Pancreas (tissue), 10 donors: ENCODE data around the gene HHIPL1. TPM values are rescaled to one million over a fixed set of nuclear protein-coding genes. Genes with fewer than 3 reads are reported as not detected.

ENCODE experiments used
- ATAC-seq, 4 donors: fragments of 200-7000 bp; cut with Tn5 transposase; one replicate each; pipeline versions ENCODE4 v1.8.0 to v1.9.1; 2020; ENCODE audit warnings: mild to moderate bottlenecking in 4 of 4, moderate library complexity in 4 of 4
- DNase-seq, 6 donors: peaks; one replicate each; pipeline ENCODE4 v3.0.0-alpha.2; 2020
- FAIRE-seq: peaks from 2 replicates; lab custom pipeline; 2012; peaks lifted over from hg19 to GRCh38; lab: Jason Lieb, UNC
- H3K27ac ChIP-seq, 4 donors: fragments of 200-600 bp; sonication (generic); 1 replicate in 3 of 4; 2 replicates in 1 of 4; pipeline versions ENCODE4 v1.5.0 to v1.8.0; 2020
- H3K27me3 ChIP-seq, 4 donors: fragments of 200-600 bp; one replicate each; pipeline ENCODE4 v1.8.0; 2021
- H3K36me3 ChIP-seq, 3 donors: fragments of 200-600 bp; sonication (generic) in 1 of 3; one replicate each; pipeline versions ENCODE4 v1.5.0 to v1.8.0; 2020 to 2021
- H3K4me1 ChIP-seq, 3 donors: fragments of 200-600 bp; one replicate each; pipeline ENCODE4 v1.8.0; 2021
- H3K4me3 ChIP-seq, 4 donors: fragments of 200-600 bp; sonication (generic) in 2 of 4; one replicate each; pipeline versions ENCODE4 v1.5.0 to v1.8.0; 2020 to 2021
- H3K9me3 ChIP-seq, 4 donors: fragments of 200-600 bp; one replicate each; pipeline ENCODE4 v1.8.0; 2021
- WGBS, 2 donors: extraction: QIAGEN DNeasy Blood & Tissue Kit; methylation state at CpG; one replicate each; pipeline ENCODE4 v1.1.7; 2013; 5-methylcytosine and 5-hydroxymethylcytosine counted together
- intact Hi-C, 3 donors: fragments of 100-400 bp; cut with DNase I; formaldehyde crosslinking; loops; one replicate each; pipeline versions ENCODE4 v1.11.1 to v1.14.2; 2022
- polyA plus RNA-seq, 2 donors: library from polyadenylated mRNA; stranded (reverse); fragments of 200-250 nt; gene quantifications; one replicate each; pipeline ENCODE4 v1.2.3, GENCODE V29; 2013
- total RNA-seq, 6 donors: library from RNA; stranded (reverse); fragmentation: NEBNext Ultra II Directional in 4 of 6; extraction: Animal tissue kit (Norgen Biotek cat#: 25700) in 4 of 6; gene quantifications; one replicate each; pipeline versions ENCODE4 v1.2.1 to v1.2.4, GENCODE V29; 2021 to 2023
- TF ChIP-seq, protein P1 (sequence below), 4 donors: fragments of 200-600 bp; sonication (generic) in 3 of 4; IDR thresholded peaks; one replicate each; pipeline versions ENCODE4 v1.5.0 to v1.8.0; 2021; ENCODE audit warnings: antibody characterized with exemption in 4 of 4
- donor health status: healthy with polysubstance abuse.
- donor health status: DM: no; HTN: no; CAD: no; lungs with moderate emphysema.
- donor health status: DM: no; HTN: no; CAD: no.
- donor health status: control.
- donor health status: control.
- donor health status: Bipolar disorder and iron deficiency.
- donor health status: DM: yes; HTN: yes; CAD: no.
- donor health status: DM: no; HTN: no; CAD: no.
- donor health status: DM: no; HTN: no; CAD: no.
- donor health status: DM: yes; HTN: yes; CAD: no.

The HHIPL1 gene
- total and polyA plus RNA-seq, 8 donors, result 0.09 to 1.2 (median 0.23) TPM

DNA sequence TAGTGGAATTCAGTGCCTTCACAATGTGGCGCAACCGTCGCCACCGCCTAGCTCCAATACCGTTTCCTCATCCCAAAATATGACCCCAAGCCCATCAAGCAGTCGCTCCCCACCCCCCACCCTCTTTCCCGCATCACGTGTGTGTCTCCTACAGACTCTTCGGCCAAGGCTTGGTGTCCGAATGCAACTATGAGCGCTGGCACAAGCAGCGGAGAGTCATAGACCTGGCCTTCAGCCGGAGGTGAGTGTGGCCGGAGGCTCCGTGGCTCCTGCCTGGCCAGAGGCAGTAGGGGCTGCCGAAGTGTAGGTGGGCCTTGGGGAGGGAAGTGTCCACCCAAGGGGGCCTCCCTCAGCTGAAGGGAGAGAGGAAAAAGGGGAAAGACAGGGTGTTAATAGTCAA is 54.9 kb downstream of the HHIPL1 start:
- intact Hi-C loops, result no loop called here
- ATAC-seq (no peak), DNase-seq (no peak), FAIRE-seq (no peak)
- WGBS, 2 donors, result 93 to 95% methylated on average over 16 of the region's 16 CpGs
- no peaks in the 10 kb centered on the region for H3K9me3 ChIP-seq
- TF ChIP-seq, protein P1, sequence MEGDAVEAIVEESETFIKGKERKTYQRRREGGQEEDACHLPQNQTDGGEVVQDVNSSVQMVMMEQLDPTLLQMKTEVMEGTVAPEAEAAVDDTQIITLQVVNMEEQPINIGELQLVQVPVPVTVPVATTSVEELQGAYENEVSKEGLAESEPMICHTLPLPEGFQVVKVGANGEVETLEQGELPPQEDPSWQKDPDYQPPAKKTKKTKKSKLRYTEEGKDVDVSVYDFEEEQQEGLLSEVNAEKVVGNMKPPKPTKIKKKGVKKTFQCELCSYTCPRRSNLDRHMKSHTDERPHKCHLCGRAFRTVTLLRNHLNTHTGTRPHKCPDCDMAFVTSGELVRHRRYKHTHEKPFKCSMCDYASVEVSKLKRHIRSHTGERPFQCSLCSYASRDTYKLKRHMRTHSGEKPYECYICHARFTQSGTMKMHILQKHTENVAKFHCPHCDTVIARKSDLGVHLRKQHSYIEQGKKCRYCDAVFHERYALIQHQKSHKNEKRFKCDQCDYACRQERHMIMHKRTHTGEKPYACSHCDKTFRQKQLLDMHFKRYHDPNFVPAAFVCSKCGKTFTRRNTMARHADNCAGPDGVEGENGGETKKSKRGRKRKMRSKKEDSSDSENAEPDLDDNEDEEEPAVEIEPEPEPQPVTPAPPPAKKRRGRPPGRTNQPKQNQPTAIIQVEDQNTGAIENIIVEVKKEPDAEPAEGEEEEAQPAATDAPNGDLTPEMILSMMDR (IDR thresholded peaks at IDR 0.05), result no peak
- H3K4me1 ChIP-seq, result no peaks in the 10 kb centered on the region
- H3K27me3 ChIP-seq, result no peaks in the 10 kb centered on the region
- no peak overlapping the region for H3K4me3 ChIP-seq
- H3K27ac ChIP-seq, result no peak overlapping the region
- no peaks in the 10 kb centered on the region for H3K36me3 ChIP-seq

DNA sequence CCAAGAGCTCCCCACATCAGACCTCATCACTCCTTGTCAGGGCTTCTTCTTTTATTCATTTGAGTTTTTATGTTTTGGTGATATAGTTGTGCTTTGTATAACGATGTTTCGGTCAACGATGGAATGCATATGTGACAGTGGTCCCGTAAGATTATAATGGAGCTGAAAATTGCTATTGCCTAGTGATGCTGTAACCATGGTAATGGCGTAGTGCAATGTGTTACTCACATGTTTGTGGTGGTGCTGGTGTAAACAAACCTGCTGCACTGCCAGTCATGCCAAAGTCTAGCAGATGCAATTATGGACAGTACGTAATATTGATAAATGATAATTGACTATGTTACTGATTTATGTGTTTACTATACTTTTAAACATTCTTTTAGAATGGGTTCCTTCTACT is 55.5 kb downstream of the HHIPL1 start:
- H3K4me1 ChIP-seq, result no peaks in the 10 kb centered on the region
- 94 to 97% methylated on average over 6 of the region's 6 CpGs for WGBS, 2 donors
- FAIRE-seq (no peak), ATAC-seq (no peak), DNase-seq (no peak)
- H3K36me3 ChIP-seq, result no peaks in the 10 kb centered on the region
- TF ChIP-seq, protein P1 (IDR thresholded peaks at IDR 0.05), result no peak
- H3K4me3 ChIP-seq, result no peak overlapping the region
- intact Hi-C loops, result no loop called here
- no peak overlapping the region for H3K27ac ChIP-seq
- H3K27me3 ChIP-seq, result no peaks in the 10 kb centered on the region
- no peaks in the 10 kb centered on the region for H3K9me3 ChIP-seq

DNA sequence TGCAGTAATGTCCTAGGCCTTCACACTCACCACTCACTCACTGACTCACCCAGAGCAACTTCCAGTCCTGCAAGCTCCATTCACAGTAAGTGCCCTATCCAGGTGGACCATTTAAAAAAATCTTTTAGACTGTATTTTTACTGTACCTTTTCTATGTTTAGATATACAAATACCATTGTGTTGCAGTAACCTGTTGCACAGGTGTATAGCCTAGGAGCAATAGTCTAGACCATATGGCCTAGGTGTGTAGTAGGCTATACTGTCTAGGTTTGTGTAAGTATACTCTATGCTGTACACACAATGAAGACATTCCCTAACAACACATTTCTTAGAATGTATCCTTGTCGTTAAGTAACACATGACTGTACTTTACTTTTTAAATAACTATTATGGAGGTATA is 56.3 kb downstream of the HHIPL1 start:
- Histone ChIP-seq H3K27me3 (no peaks in the 10 kb centered on the region), H3K36me3 (no peaks in the 10 kb centered on the region), H3K4me1 (no peaks in the 10 kb centered on the region), H3K27ac (no peak overlapping the region), H3K9me3 (no peaks in the 10 kb centered on the region), H3K4me3 (no peak overlapping the region)
- no peak for ATAC-seq
- intact Hi-C loops, result no loop called here
- no peak for FAIRE-seq
- DNase-seq, result no peak
- WGBS, 2 donors, result 95 to 97% methylated on average over 1 of the region's 1 CpG
- TF ChIP-seq, protein P1 (IDR thresholded peaks at IDR 0.05), result no peak

DNA sequence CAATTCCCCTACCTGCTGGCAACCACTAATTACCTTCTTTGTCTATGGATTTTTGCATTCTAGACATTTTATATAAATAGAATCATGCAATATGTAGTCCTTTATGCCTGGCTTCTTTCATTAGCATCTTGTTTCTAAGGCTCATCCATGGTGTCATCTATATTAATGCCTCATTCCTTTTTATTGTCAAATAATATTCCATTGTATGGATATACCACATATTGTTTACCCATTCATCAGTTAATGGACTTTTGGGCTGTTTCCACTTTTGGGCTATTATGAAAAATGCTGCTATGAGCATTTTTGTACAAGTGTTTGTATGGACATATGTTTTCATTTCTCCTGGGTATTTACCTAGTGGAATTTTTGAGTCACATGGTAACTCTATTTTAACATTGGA is 57.2 kb downstream of the HHIPL1 start:
- no peak for DNase-seq
- Histone ChIP-seq H3K27ac (no peak overlapping the region), H3K4me1 (no peaks in the 10 kb centered on the region), H3K36me3 (no peaks in the 10 kb centered on the region), H3K27me3 (no peaks in the 10 kb centered on the region), H3K4me3 (no peak overlapping the region), H3K9me3 (no peaks in the 10 kb centered on the region)
- intact Hi-C loops, result no loop called here
- no peak for ATAC-seq
- FAIRE-seq, result no peak
- TF ChIP-seq, protein P1 (IDR thresholded peaks at IDR 0.05), result no peak

DNA sequence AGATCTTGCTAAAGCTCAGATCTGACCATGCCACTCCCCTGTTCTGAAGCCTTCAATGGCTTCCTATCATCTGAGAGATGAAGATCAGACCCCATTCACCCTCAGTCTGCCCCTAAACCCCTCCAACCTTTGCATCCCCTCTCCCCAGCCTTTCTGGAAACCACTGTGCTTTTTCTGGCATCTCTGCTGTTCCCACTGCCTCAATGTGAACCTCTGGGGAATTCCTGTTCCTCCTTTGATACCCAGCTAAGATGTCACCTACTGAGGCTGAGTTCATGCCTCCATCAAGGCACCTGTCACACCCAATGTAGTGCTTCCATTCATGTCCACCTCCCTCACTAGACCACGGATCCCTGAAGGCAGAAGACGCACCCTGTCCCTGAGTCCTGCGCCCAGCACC is 58.5 kb downstream of the HHIPL1 start:
- no peak overlapping the region for H3K27ac ChIP-seq
- ATAC-seq, result no peak
- DNase-seq, result no peak
- no peaks in the 10 kb centered on the region for H3K27me3 ChIP-seq
- H3K4me1 ChIP-seq, result no peaks in the 10 kb centered on the region
- H3K36me3 ChIP-seq, result no peaks in the 10 kb centered on the region
- FAIRE-seq, result no peak
- WGBS, 2 donors, result 94 to 97% methylated on average over 3 of the region's 3 CpGs
- no peaks in the 10 kb centered on the region for H3K9me3 ChIP-seq
- intact Hi-C loops, result no loop called here
- TF ChIP-seq, protein P1 (IDR thresholded peaks at IDR 0.05), result no peak
- no peak overlapping the region for H3K4me3 ChIP-seq
